Epithelial cell of prostate (primary cell): ENCODE measurements around the gene TOB1.
A peak's percentile ranks its signal among the peaks of the same experiment; 100 is the strongest.

Experiments used
- DNase-seq: peaks from one replicate; pipeline ENCODE4 v3.0.0-alpha.2; 2011; ENCODE audit warnings: low read depth, low spot score
- H3K27ac ChIP-seq: fragments of 450-650 bp; 2 replicates; pipeline ENCODE4 v1.5.1; 2017; ENCODE audit warnings: mild to moderate bottlenecking

The TOB1 gene

GRCh38 chr17:50850640-50851039 is 15.5 kb downstream of the TOB1 start:
- H3K27ac ChIP-seq, result peak overlapping the region; percentile 24
- no peak for DNase-seq

DNA sequence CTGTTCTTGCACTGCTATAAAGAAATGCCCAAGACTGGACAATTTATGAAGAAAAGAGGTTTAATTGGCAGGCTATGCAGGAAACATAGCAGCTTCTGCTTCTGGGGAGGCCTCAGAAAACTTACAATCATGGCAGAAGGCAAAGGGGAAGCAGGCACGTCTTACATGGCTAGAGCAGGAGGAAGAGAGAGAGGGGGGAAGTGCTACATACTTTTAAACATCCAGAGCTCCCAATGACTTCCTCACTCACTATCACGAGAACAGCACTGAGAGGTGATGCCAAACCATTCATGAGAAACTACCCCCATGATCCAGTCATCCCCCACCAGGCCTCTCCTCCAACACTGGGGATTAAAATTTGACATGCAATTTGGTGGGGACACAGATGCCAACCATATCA is 17.4 kb downstream of the TOB1 start:
- no peak overlapping the region for H3K27ac ChIP-seq
- no peak for DNase-seq

DNA sequence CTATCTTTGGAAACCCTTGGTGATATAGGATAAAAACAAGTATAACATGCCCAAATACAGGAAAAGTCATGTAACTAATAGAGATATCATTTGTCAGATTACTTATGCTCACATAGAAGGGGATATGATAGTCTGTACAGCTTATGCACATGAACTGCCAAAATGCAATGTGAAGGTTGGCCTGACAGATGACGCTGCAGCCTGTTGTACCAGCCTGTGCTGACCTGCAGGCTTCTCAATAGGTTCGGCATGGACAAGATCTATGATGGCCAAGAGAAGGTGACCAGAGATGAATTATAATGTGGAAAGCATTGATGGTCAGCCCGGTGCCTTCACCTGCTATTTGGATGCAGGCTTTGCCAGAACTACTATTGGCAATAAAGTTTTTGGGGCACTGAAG is 18.1 kb downstream of the TOB1 start:
- H3K27ac ChIP-seq, result no peak overlapping the region
- DNase-seq, result no peak

DNA sequence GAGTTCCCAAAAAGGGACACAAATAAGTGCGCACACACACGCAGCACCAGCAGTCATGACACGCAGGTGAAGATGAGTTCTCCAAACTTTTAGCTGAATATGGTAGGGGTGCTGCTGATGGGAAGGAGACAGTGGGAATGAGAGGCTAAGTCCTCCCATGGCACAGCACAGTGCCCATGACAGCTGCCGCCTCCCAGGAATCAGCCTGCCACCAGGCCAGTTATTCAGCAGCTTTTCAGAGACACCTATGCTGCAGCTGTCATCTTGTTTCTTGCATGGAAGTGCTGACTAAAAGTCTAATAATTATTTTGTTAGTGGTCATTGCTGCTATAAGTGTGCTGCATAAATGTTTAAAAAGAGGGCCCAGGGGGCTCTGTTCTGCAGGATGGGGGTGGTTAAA is 18.6 kb downstream of the TOB1 start:
- H3K27ac ChIP-seq, result no peak overlapping the region
- DNase-seq, result no peak

DNA sequence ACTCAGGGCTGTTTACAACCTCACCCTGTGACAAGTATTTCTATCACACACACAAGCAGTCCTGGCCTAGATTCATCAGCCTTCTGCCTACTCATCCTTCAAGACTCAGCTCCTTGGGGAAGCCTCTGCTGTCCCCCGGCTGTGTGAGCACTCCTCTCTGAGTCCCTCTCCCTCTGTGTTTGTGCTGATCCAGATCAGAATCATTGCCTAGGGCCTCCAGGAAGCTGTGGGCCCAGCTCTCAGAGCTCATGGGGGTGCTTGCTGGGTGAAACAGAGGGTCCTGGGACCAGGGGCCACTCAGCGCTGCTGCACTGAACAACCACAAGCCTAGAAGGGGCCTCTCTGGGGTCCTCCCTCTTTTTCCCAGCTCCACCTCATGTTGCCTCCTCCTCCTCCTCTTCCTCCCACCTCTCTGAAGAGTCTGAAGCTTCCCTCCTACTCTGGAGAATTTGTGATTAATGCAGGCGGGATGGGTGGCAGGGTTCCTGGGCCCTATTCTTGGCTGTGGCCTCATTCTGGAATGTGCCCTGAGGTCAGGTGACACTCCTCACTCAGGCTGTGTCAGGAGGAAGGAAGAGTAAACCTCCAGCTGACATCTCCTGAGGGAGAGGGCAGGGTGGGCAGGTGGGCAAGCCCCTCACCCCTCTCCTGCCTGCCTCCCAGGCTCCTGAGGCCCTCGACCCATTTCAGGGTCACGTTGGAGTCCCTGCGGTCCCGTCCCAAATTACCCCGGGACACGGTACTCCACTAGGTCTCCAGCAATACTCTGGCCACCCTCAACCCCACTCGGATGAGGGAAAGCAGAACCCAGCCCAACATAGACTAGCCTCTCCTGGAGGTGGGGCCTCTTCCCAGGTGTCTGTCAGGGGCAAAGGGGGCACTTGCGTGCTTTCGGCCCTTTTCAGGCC is 20.7 kb downstream of the TOB1 start:
- no peak for DNase-seq
- H3K27ac ChIP-seq, result peak overlapping the region; percentile 75

- DNase-seq, result no peak
- peak overlapping the region; percentile 75 for H3K27ac ChIP-seq
Observed at GRCh38 chr17:50844117-50844700, 21.9 kb downstream of the TOB1 start.

DNA sequence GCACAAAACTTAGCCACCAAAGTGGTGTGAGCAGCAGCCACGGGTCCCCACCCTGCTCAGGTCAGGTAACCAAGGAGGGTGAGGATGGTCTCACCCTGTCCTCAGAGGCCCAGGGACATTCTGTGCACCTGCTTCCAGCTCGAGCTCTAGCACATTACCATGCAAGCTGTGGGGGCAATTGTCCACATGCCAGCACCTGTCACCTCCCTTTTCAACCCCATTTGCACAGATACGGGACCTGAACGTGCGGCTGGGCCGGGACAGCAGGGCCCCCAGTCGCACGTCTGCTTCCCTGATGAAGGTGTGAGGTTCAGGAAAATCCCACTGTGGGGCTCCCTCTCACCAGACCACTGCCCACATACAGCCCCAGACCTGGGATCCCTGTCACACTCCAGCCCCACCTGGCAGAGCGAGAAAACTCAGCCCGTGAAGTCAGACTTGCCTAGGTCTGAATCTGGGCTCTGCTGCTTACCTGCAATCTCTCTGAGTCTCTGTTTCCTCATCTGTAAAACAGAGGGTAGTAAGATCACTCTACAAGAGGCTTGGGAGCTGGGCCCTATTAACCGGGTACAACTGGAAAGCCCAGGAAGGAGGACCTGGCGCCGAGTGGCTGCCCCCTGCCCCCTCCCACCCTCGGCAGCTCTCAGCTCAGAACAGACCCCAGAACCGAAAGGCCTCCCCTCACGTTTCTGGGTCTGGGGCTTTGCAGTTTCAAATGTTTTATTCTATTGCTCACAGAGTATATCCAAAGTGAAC is 22.8 kb downstream of the TOB1 start:
- no peak overlapping the region for H3K27ac ChIP-seq
- no peak for DNase-seq

DNA sequence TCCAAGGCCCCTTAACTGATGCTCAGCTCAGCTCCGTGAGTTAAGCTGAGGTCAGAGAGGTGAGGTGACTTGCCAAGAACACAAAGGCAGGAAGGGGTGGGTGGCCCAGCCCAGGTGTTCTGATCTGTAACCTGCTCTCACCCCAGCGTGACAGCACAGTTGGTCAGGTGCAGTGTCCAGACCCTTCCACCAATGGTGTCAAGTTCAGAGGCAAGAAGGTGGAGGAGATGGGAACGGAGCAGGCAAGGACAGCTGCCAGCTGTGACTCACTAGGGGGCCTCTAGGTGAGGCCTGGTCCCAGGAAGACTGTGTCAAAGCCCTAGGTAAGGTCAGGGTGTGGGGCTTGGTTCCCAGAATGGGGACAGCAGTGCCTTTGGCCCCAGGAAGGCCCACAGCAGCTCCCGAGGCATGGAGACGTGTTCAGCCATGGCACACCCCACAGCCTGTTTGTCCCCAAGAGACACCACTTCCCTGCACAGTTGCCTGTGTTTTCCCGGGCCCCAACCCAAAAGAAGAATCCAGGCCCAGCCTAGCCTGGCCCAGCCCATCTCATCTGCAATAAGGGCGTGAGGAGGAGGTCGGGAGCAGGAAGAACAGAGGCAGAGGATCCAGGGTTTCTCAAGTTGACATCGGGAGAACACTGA is 23.5 kb downstream of the TOB1 start:
- DNase-seq, result no peak
- H3K27ac ChIP-seq, result no peak overlapping the region

DNA sequence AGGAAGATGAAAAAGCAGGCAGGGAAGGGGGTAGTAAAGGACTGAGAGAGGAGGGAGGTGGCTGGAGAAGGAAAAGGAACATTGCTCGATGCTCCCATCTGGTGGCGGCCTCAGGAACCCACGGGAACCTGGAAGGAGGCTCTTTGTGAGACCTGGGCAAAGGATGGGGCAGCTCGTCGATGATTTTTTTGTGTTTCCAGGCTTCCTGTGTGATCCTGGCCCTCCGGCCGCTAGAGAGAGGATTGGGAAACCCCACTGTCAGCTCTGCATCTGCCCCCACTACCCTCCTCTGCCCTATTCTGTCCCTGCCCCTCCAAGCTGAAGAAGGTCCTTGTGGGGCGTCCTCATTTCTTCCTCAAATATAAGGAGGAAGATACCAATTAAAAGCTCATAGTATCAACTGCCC is 24.2 kb downstream of the TOB1 start:
- H3K27ac ChIP-seq, result no peak overlapping the region
- no peak for DNase-seq

DNA sequence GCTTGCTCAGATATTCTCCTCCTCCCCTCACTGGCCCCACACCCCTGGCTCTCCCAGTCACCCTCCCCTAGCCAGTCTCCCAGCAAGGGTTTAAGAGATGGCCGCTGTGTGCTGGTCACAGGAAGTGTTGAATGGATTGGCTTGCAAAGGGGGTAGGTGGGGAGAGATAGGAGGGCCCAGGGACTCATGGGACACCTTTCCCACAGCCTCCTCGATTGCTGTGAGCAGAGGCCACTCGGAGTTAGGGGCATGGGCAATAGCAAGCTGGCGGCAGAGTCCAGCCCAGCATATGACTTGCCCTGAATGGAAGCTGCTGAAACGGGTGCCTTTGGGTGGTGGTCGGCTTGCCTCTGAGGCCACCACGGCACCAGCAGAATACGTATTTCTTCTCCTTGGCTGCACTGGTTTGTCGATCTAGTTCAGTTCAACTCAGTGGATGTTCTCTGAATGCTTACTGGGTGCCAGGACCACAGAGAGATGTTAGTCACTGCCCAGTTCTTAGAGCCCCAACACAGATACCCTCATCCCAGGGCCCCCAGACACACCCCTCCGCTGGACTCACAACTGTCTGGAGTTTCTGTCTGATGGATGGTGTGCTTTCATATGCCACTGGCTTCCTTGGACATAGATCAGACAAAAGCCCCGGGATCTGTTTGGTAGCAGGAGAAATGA is 24.7 kb downstream of the TOB1 start:
- DNase-seq, result no peak
- H3K27ac ChIP-seq, result no peak overlapping the region

- DNase-seq, result no peak
- no peak overlapping the region for H3K27ac ChIP-seq
Observed at GRCh38 chr17:50840311-50840851, 25.8 kb downstream of the TOB1 start.

GRCh38 chr17:50839591-50840310 is 26.4 kb downstream of the TOB1 start:
- no peak for DNase-seq
- no peak overlapping the region for H3K27ac ChIP-seq

- no peak overlapping the region for H3K27ac ChIP-seq
- DNase-seq, result no peak
Observed at GRCh38 chr17:50837980-50838954, 27.9 kb downstream of the TOB1 start.

DNA sequence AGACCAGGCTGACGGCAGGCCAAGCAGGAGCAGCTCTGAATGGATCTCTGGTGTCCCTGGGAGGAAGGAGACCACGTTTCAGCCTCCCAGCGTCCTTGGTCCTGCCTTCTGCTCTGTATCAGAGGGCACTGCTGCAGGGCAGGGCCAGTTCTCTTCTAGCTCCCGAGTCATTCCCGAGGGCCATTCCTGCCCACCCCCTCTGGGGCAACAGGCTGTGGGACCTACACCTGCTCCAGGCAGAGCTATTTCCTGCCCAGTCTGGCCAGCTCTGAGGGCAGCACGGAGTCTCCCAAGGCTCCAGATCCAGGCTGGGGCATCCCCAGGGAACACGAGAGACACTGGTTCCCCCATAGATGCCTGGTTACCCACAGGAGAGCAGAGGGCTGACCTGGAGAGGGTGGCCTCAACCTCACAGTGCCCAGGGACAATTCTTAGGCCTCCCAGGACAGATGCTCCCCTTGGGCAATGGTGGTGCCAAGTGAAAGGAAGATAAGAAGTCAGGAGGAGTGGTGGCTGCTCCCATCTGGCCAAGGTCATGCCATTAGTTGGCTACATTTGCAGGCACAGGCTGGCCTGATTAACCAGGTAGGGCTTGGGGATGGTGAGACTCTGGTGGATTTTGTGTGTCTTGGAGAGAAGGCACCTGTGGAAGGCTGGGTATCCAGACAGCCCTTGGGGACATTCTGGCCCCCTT is 28.7 kb downstream of the TOB1 start:
- no peak for DNase-seq
- no peak overlapping the region for H3K27ac ChIP-seq

- no peak overlapping the region for H3K27ac ChIP-seq
- no peak for DNase-seq
Observed at GRCh38 chr17:50836826-50837225, 29.3 kb downstream of the TOB1 start.

GRCh38 chr17:50835301-50836234 is 30.6 kb downstream of the TOB1 start, which contains the start of gene WFIKKN2:
WFIKKN2 (plus strand) TSS chr17:50835586; CDS start chr17:50835938, 352 bp downstream.
- no peak within 1 kb of the TSS for H3K27ac ChIP-seq
- no peak for DNase-seq
